ENCODE results near the gene NFKB1. TPM values are rescaled to one million over a fixed set of nuclear protein-coding genes. Genes with fewer than 3 reads are reported as not detected.

The NFKB1 gene
- polyA plus RNA-seq, 1 donor (not counting 4 experiments of a cell fraction or from before 2014, with no cell fraction given) = 21.8 TPM

DNA sequence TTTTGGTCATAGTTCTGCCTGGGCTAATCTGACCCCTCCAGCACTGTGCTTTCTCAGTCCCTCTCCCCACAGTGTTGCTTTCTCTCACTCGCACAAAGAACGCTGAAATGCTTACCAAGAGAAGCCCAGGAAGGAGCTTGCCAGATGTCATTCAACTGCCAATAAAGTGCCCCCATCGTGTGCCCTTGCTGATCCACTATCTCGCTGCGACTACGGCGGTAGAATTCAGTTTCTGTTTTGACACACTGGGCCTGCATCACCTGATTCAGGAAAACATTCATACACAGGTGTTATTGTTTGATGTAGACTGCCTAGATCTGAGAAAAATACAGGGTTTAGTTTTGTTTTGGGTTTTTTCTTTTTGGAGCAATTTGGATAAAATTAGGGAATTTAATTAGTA is 138.4 kb downstream of the NFKB1 start:
- H2AFZ ChIP-seq (ENCODE audit: control insufficient read depth, low read length) = no peak overlapping the region
- H3K27ac ChIP-seq (ENCODE audit: control insufficient read depth, insufficient read depth, low read length) = no peak overlapping the region
- no peak for FAIRE-seq
- dilution Hi-C loops (cut with MboI; ENCODE audit: extremely low pct_ligation_motif_present, low sequenced_read_pairs) = no loop called here
- no peak overlapping the region for H3K4me3 ChIP-seq (ENCODE audit: control insufficient read depth in 2 of 3, extremely low read depth in 1 of 3, insufficient read depth in 2 of 3, low read depth in 1 of 3, low read length in 3 of 3)
- DNase-seq (ENCODE audit: low read depth, low spot score) = no peak
- no peaks in the 10 kb centered on the region for H3K9me1 ChIP-seq (ENCODE audit: control insufficient read depth, extremely low read depth, insufficient read depth, low read length)
- H3K36me3 ChIP-seq (ENCODE audit: control insufficient read depth in 2 of 2, extremely low read depth in 1 of 2, insufficient read depth in 2 of 2, low read length in 2 of 2) = peaks cover 0 to 5% of the 10 kb centered on the region in 2 experiments
- no peaks in the 10 kb centered on the region for H3K79me2 ChIP-seq (ENCODE audit: control insufficient read depth, insufficient read depth, low read length)
- TF ChIP-seq, protein P1, sequence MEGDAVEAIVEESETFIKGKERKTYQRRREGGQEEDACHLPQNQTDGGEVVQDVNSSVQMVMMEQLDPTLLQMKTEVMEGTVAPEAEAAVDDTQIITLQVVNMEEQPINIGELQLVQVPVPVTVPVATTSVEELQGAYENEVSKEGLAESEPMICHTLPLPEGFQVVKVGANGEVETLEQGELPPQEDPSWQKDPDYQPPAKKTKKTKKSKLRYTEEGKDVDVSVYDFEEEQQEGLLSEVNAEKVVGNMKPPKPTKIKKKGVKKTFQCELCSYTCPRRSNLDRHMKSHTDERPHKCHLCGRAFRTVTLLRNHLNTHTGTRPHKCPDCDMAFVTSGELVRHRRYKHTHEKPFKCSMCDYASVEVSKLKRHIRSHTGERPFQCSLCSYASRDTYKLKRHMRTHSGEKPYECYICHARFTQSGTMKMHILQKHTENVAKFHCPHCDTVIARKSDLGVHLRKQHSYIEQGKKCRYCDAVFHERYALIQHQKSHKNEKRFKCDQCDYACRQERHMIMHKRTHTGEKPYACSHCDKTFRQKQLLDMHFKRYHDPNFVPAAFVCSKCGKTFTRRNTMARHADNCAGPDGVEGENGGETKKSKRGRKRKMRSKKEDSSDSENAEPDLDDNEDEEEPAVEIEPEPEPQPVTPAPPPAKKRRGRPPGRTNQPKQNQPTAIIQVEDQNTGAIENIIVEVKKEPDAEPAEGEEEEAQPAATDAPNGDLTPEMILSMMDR (optimal IDR thresholded peaks at IDR 0.05 in 1 of 3, IDR thresholded peaks at IDR 0.05 in 1 of 3, conservative IDR thresholded peaks at IDR 0.05 in 1 of 3; ENCODE audit: extremely low read depth in 1 of 3, insufficient read depth in 2 of 3, low read length in 3 of 3) = no peak
- no peak for TF ChIP-seq EZH2 (IDR thresholded peaks at IDR 0.05; ENCODE audit: low read length)
- no peak overlapping the region for H3K9ac ChIP-seq (ENCODE audit: control insufficient read depth, extremely low read depth, insufficient read depth, low read length)
- H3K9me3 ChIP-seq (ENCODE audit: control insufficient read depth, low read depth, low read length) = no peaks in the 10 kb centered on the region
- H4K20me1 ChIP-seq (ENCODE audit: control insufficient read depth, extremely low read depth, insufficient read depth, low read length) = no peaks in the 10 kb centered on the region
- no peaks in the 10 kb centered on the region for H3K27me3 ChIP-seq (ENCODE audit: control insufficient read depth, extremely low read depth, insufficient read depth, low read length)
- H3K4me1 ChIP-seq (ENCODE audit: control insufficient read depth, extremely low read depth, insufficient read depth, low read length) = no peaks in the 10 kb centered on the region
- H3K4me2 ChIP-seq (ENCODE audit: control insufficient read depth, extremely low read depth, insufficient read depth, low read depth, low read length) = no peak overlapping the region

DNA sequence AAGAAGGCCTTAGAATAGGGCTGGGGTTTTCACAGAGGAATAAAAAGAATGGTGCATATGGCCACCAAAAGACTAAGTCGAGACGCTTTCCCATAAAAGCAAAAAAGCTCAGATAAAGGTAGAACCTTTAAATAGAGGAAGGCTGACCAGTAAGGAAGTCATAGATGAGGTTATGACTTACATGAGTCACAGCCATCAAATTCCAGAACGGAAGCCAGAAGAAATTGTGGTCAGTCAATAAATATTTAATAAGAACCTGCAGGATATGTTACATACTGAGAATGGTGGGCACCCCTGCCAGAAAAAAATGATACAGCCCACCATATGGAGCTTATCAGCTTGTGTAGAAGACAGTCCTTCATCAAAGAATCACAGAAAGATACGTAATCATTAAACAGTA is 139.5 kb downstream of the NFKB1 start:
- FAIRE-seq (no peak), DNase-seq (ENCODE audit: low read depth, low spot score) (no peak)
- H3K9me3 ChIP-seq (ENCODE audit: control insufficient read depth, low read depth, low read length) = no peaks in the 10 kb centered on the region
- dilution Hi-C loops (cut with MboI; ENCODE audit: extremely low pct_ligation_motif_present, low sequenced_read_pairs) = no loop called here
- H4K20me1 ChIP-seq (ENCODE audit: control insufficient read depth, extremely low read depth, insufficient read depth, low read length) = no peaks in the 10 kb centered on the region
- H3K9ac ChIP-seq (ENCODE audit: control insufficient read depth, extremely low read depth, insufficient read depth, low read length) = no peak overlapping the region
- H2AFZ ChIP-seq (ENCODE audit: control insufficient read depth, low read length) = no peak overlapping the region
- no peak overlapping the region for H3K4me2 ChIP-seq (ENCODE audit: control insufficient read depth, extremely low read depth, insufficient read depth, low read depth, low read length)
- H3K27ac ChIP-seq (ENCODE audit: control insufficient read depth, insufficient read depth, low read length) = no peak overlapping the region
- H3K36me3 ChIP-seq (ENCODE audit: control insufficient read depth in 2 of 2, extremely low read depth in 1 of 2, insufficient read depth in 2 of 2, low read length in 2 of 2) = peaks cover 0 to 3% of the 10 kb centered on the region in 2 experiments
- no peaks in the 10 kb centered on the region for H3K27me3 ChIP-seq (ENCODE audit: control insufficient read depth, extremely low read depth, insufficient read depth, low read length)
- H3K4me3 ChIP-seq (ENCODE audit: control insufficient read depth in 2 of 3, extremely low read depth in 1 of 3, insufficient read depth in 2 of 3, low read depth in 1 of 3, low read length in 3 of 3) = no peak overlapping the region
- no peaks in the 10 kb centered on the region for H3K4me1 ChIP-seq (ENCODE audit: control insufficient read depth, extremely low read depth, insufficient read depth, low read length)
- no peaks in the 10 kb centered on the region for H3K9me1 ChIP-seq (ENCODE audit: control insufficient read depth, extremely low read depth, insufficient read depth, low read length)
- H3K79me2 ChIP-seq (ENCODE audit: control insufficient read depth, insufficient read depth, low read length) = no peaks in the 10 kb centered on the region
- TF ChIP-seq, protein P1 (optimal IDR thresholded peaks at IDR 0.05 in 1 of 3, IDR thresholded peaks at IDR 0.05 in 1 of 3, conservative IDR thresholded peaks at IDR 0.05 in 1 of 3; ENCODE audit: extremely low read depth in 1 of 3, insufficient read depth in 2 of 3, low read length in 3 of 3) = no peak
- no peak for TF ChIP-seq EZH2 (IDR thresholded peaks at IDR 0.05; ENCODE audit: low read length)

Measured in keratinocyte (primary cell).